ENCODE data around the gene MESD.

MESD gene

GRCh38 chr15:80942746-80943565, 46.7 kb downstream of the MESD start:
- TF ChIP-seq SUZ12 (IDR thresholded peaks at IDR 0.05; ENCODE audit: extremely low read depth, insufficient read depth, insufficient read length) (no peak), ZNF274 (IDR thresholded peaks at IDR 0.05; ENCODE audit: low read depth, low read length) (no peak), YY1 (IDR thresholded peaks at IDR 0.05; ENCODE audit: insufficient read depth, insufficient read length) (no peak)
- no peak overlapping the region for H3K4me3 ChIP-seq (ENCODE audit: insufficient read length, low read depth)
- no peak for DNase-seq (ENCODE audit: low read depth, low spot score)
- peaks cover 40% of the 10 kb centered on the region for H3K36me3 ChIP-seq (ENCODE audit: insufficient read depth, insufficient read length, low read length)
- H3K4me1 ChIP-seq (ENCODE audit: insufficient read depth, insufficient read length), result no peaks in the 10 kb centered on the region
- H3K9me3 ChIP-seq (ENCODE audit: insufficient read depth, low read length), result no peaks in the 10 kb centered on the region
- H3K9ac ChIP-seq (ENCODE audit: insufficient read length, low read depth), result no peak overlapping the region
- H3K27me3 ChIP-seq (ENCODE audit: insufficient read depth, insufficient read length), result no peaks in the 10 kb centered on the region

GRCh38 chr15:80942266-80942665, 47.4 kb downstream of the MESD start:
- no peak overlapping the region for H3K9ac ChIP-seq (ENCODE audit: insufficient read length, low read depth)
- DNase-seq (ENCODE audit: low read depth, low spot score), result no peak

GRCh38 chr15:80940851-80941250, 48.8 kb downstream of the MESD start:
- Histone ChIP-seq H3K27me3 (ENCODE audit: insufficient read depth, insufficient read length) (no peaks in the 10 kb centered on the region), H3K36me3 (ENCODE audit: insufficient read depth, insufficient read length, low read length) (peaks cover 25% of the 10 kb centered on the region), H3K9me3 (ENCODE audit: insufficient read depth, low read length) (no peaks in the 10 kb centered on the region), H3K9ac (ENCODE audit: insufficient read length, low read depth) (no peak overlapping the region), H3K4me1 (ENCODE audit: insufficient read depth, insufficient read length) (no peaks in the 10 kb centered on the region), H3K4me3 (ENCODE audit: insufficient read length, low read depth) (no peak overlapping the region)
- TF ChIP-seq SUZ12 (IDR thresholded peaks at IDR 0.05; ENCODE audit: extremely low read depth, insufficient read depth, insufficient read length), result no peak
- no peak for TF ChIP-seq ZNF274 (IDR thresholded peaks at IDR 0.05; ENCODE audit: low read depth, low read length)
- TF ChIP-seq YY1 (IDR thresholded peaks at IDR 0.05; ENCODE audit: insufficient read depth, insufficient read length), result no peak
- no peak for DNase-seq (ENCODE audit: low read depth, low spot score)

More at GRCh38 chr15:80942266-80942665, 47.4 kb downstream of the MESD start:
- H3K36me3 ChIP-seq (ENCODE audit: insufficient read depth, insufficient read length, low read length), result peaks cover 33% of the 10 kb centered on the region
- no peaks in the 10 kb centered on the region for H3K4me1 ChIP-seq (ENCODE audit: insufficient read depth, insufficient read length)
- no peak overlapping the region for H3K4me3 ChIP-seq (ENCODE audit: insufficient read length, low read depth)
- no peak for TF ChIP-seq YY1 (IDR thresholded peaks at IDR 0.05; ENCODE audit: insufficient read depth, insufficient read length)
- no peaks in the 10 kb centered on the region for H3K27me3 ChIP-seq (ENCODE audit: insufficient read depth, insufficient read length)
- H3K9me3 ChIP-seq (ENCODE audit: insufficient read depth, low read length), result no peaks in the 10 kb centered on the region

- TF ChIP-seq YY1 (IDR thresholded peaks at IDR 0.05; ENCODE audit: insufficient read depth, insufficient read length), result no peak
- TF ChIP-seq SUZ12 (IDR thresholded peaks at IDR 0.05; ENCODE audit: extremely low read depth, insufficient read depth, insufficient read length), result no peak
- no peak for TF ChIP-seq ZNF274 (IDR thresholded peaks at IDR 0.05; ENCODE audit: low read depth, low read length)
- H3K36me3 ChIP-seq (ENCODE audit: insufficient read depth, insufficient read length, low read length), result peaks cover 25% of the 10 kb centered on the region
- no peak overlapping the region for H3K4me3 ChIP-seq (ENCODE audit: insufficient read length, low read depth)
- no peak for DNase-seq (ENCODE audit: low read depth, low spot score)
- no peaks in the 10 kb centered on the region for H3K27me3 ChIP-seq (ENCODE audit: insufficient read depth, insufficient read length)
- no peaks in the 10 kb centered on the region for H3K9me3 ChIP-seq (ENCODE audit: insufficient read depth, low read length)
- no peak overlapping the region for H3K9ac ChIP-seq (ENCODE audit: insufficient read length, low read depth)
- no peaks in the 10 kb centered on the region for H3K4me1 ChIP-seq (ENCODE audit: insufficient read depth, insufficient read length)
Observed at GRCh38 chr15:80940331-80940730, 49.3 kb downstream of the MESD start.

- Histone ChIP-seq H3K4me3 (ENCODE audit: insufficient read length, low read depth) (no peak overlapping the region), H3K4me1 (ENCODE audit: insufficient read depth, insufficient read length) (peaks cover 4% of the 10 kb centered on the region), H3K27me3 (ENCODE audit: insufficient read depth, insufficient read length) (no peaks in the 10 kb centered on the region), H3K9ac (ENCODE audit: insufficient read length, low read depth) (no peak overlapping the region), H3K9me3 (ENCODE audit: insufficient read depth, low read length) (no peaks in the 10 kb centered on the region), H3K36me3 (ENCODE audit: insufficient read depth, insufficient read length, low read length) (peaks cover 18% of the 10 kb centered on the region)
- TF ChIP-seq ZNF274 (IDR thresholded peaks at IDR 0.05; ENCODE audit: low read depth, low read length) (no peak), YY1 (IDR thresholded peaks at IDR 0.05; ENCODE audit: insufficient read depth, insufficient read length) (no peak), SUZ12 (IDR thresholded peaks at IDR 0.05; ENCODE audit: extremely low read depth, insufficient read depth, insufficient read length) (no peak)
- DNase-seq (ENCODE audit: low read depth, low spot score), result no peak
Observed at GRCh38 chr15:80939216-80939615, 50.4 kb downstream of the MESD start.

GRCh38 chr15:80937718-80938117, 51.9 kb downstream of the MESD start:
- TF ChIP-seq YY1 (IDR thresholded peaks at IDR 0.05; ENCODE audit: insufficient read depth, insufficient read length) (no peak), SUZ12 (IDR thresholded peaks at IDR 0.05; ENCODE audit: extremely low read depth, insufficient read depth, insufficient read length) (no peak), ZNF274 (IDR thresholded peaks at IDR 0.05; ENCODE audit: low read depth, low read length) (no peak)
- Histone ChIP-seq H3K4me3 (ENCODE audit: insufficient read length, low read depth) (no peak overlapping the region), H3K4me1 (ENCODE audit: insufficient read depth, insufficient read length) (peaks cover 4% of the 10 kb centered on the region), H3K36me3 (ENCODE audit: insufficient read depth, insufficient read length, low read length) (peaks cover 17% of the 10 kb centered on the region), H3K27me3 (ENCODE audit: insufficient read depth, insufficient read length) (no peaks in the 10 kb centered on the region), H3K9ac (ENCODE audit: insufficient read length, low read depth) (no peak overlapping the region), H3K9me3 (ENCODE audit: insufficient read depth, low read length) (no peaks in the 10 kb centered on the region)
- DNase-seq (ENCODE audit: low read depth, low spot score), result no peak

- TF ChIP-seq SUZ12 (IDR thresholded peaks at IDR 0.05; ENCODE audit: extremely low read depth, insufficient read depth, insufficient read length) (no peak), ZNF274 (IDR thresholded peaks at IDR 0.05; ENCODE audit: low read depth, low read length) (no peak), YY1 (IDR thresholded peaks at IDR 0.05; ENCODE audit: insufficient read depth, insufficient read length) (no peak)
- Histone ChIP-seq H3K4me3 (ENCODE audit: insufficient read length, low read depth) (no peak overlapping the region), H3K27me3 (ENCODE audit: insufficient read depth, insufficient read length) (no peaks in the 10 kb centered on the region), H3K9me3 (ENCODE audit: insufficient read depth, low read length) (no peaks in the 10 kb centered on the region), H3K9ac (ENCODE audit: insufficient read length, low read depth) (no peak overlapping the region), H3K4me1 (ENCODE audit: insufficient read depth, insufficient read length) (peaks cover 4% of the 10 kb centered on the region), H3K36me3 (ENCODE audit: insufficient read depth, insufficient read length, low read length) (peaks cover 9% of the 10 kb centered on the region)
- DNase-seq (ENCODE audit: low read depth, low spot score), result no peak
Observed at GRCh38 chr15:80936288-80937078, 53.1 kb downstream of the MESD start.

All from NT2/D1 (cell line).